PC-9 (cell line): Measurements from ENCODE around the gene PAH. TPM values are rescaled to one million over a fixed set of nuclear protein-coding genes. Genes with fewer than 3 reads are reported as not detected.

Experiments
- BruUV-seq: library from RNA; stranded (reverse); fragments of 400-500 nt; replicated peaks from 2 replicates; lab custom pipeline; 2021; lab: Mats Ljungman, UMichigan
- CTCF ChIA-PET: fragments of 300-600 bp; sonication (Branson Sonifier 250); formaldehyde crosslinking; loops from one replicate; lab custom pipeline; 2022; ENCODE audit warnings: antibody characterized with exemption; lab: Charles Lee
- POLR2A ChIA-PET: fragments of 300-600 bp; sonication (Branson Sonifier 250); formaldehyde crosslinking; loops from one replicate; lab custom pipeline; 2022; ENCODE audit warnings: antibody characterized with exemption; ENCODE audit not compliant: unreplicated experiment; lab: Charles Lee
- DNase-seq, 2 experiments: peaks; one replicate each; pipeline versions ENCODE4 v3.0.0 to v3.0.0-alpha.2; 2015 to 2022; ENCODE audit warnings: mixed read lengths in 1 of 2
- H2AFZ ChIP-seq: fragments of 200-600 bp; sonication (generic); 2 replicates; pipeline ENCODE4 v1.8.1; 2017; ENCODE audit warnings: antibody characterized with exemption
- H3F3A ChIP-seq: fragments of 200-600 bp; sonication (generic); 2 replicates; pipeline ENCODE4 v1.8.1; 2017; ENCODE audit warnings: antibody characterized with exemption, mild to moderate bottlenecking, low read depth; ENCODE audit not compliant: insufficient read depth
- H3K27ac ChIP-seq: fragments of 200-600 bp; sonication (generic); 2 replicates; pipeline ENCODE4 v1.6.1; 2016; ENCODE audit warnings: mixed run types
- H3K27me3 ChIP-seq: fragments of 200-600 bp; sonication (generic); 2 replicates; pipeline ENCODE4 v1.6.1; 2016; ENCODE audit warnings: low read depth, mixed run types; ENCODE audit not compliant: insufficient read depth
- H3K36me3 ChIP-seq: fragments of 200-600 bp; sonication (generic); 2 replicates; pipeline ENCODE4 v1.6.1; 2016; ENCODE audit warnings: low read depth, mixed run types
- H3K4me1 ChIP-seq: fragments of 200-600 bp; sonication (generic); replicated peaks from 2 replicates; pipeline ENCODE4 v1.6.1; 2016; ENCODE audit warnings: mixed run types; ENCODE audit not compliant: insufficient read depth
- H3K4me2 ChIP-seq: fragments of 200-600 bp; sonication (generic); 2 replicates; pipeline ENCODE4 v1.6.1; 2017; ENCODE audit warnings: mixed run types
- H3K4me3 ChIP-seq: fragments of 200-600 bp; sonication (generic); 2 replicates; pipeline ENCODE4 v1.6.1; 2016; ENCODE audit warnings: mixed run types
- H3K79me2 ChIP-seq: fragments of 200-600 bp; sonication (generic); 2 replicates; pipeline ENCODE4 v1.6.1; 2017; ENCODE audit warnings: low read depth, mixed run types
- H3K9me2 ChIP-seq: fragments of 200-600 bp; sonication (generic); 2 replicates; pipeline ENCODE4 v1.8.1; 2017; ENCODE audit warnings: mild to moderate bottlenecking; ENCODE audit not compliant: insufficient read depth
- H3K9me3 ChIP-seq: fragments of 200-600 bp; sonication (generic); 2 replicates; pipeline ENCODE4 v1.8.1; 2016; ENCODE audit warnings: low read depth; ENCODE audit not compliant: insufficient read depth
- H4K20me1 ChIP-seq: fragments of 200-600 bp; sonication (generic); 2 replicates; pipeline ENCODE4 v1.8.1; 2017; ENCODE audit not compliant: insufficient read depth
- EZH2 ChIP-seq: fragments of 200-600 bp; sonication (generic); IDR thresholded peaks from 2 replicates; pipeline ENCODE4 v1.8.0; 2017; ENCODE audit warnings: antibody characterized with exemption, low read depth
- intact Hi-C: fragments of 100-400 bp; cut with micrococcal nuclease; formaldehyde crosslinking; loops from one replicate; pipeline ENCODE4 v1.10.0; 2022; ENCODE audit not compliant: unreplicated experiment
- total RNA-seq: library from RNA; stranded (reverse); gene quantifications from 2 replicates; pipeline ENCODE4 v1.2.3, GENCODE V29; 2021
- TF ChIP-seq, protein P1 (sequence below): fragments of 200-600 bp; sonication (generic); conservative IDR thresholded peaks from 2 replicates; pipeline ENCODE4 v1.6.1; 2017; ENCODE audit warnings: mixed run types, antibody characterized with exemption, mild to moderate bottlenecking, moderate library complexity

PAH gene
- total RNA-seq, 1 experiment from 2014 or later, result not detected

DNA sequence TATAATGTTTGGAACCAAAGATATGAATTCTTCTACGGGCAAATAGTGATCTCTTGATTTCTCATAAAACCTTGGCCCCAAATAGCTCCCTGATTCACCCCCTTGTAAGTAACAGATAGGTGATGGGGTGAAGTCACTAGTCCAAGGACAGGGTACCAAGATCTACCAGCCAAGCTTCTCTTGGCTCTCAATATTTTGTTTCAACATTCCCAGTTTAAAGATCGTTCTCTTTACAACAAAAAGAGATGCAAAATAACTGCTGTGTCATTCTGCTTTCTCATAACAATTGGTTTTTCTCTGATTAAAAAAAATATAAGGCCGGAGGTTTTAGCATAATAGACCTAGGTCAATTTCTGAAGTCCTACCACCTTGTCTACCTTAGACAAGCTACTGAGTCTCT lies 11.8 kb downstream of the PAH start:
- ChIA-PET CTCF (no interaction called here), POLR2A (no interaction called here)
- no peaks in the 10 kb centered on the region for H3K79me2 ChIP-seq
- H3K4me3 ChIP-seq, result no peak overlapping the region
- H3K27me3 ChIP-seq, result 0 out of 2 replicates have a peak, but pooled peaks cover 4% of the 10 kb centered on the region
- TF ChIP-seq EZH2, result no peak
- TF ChIP-seq, protein P1, sequence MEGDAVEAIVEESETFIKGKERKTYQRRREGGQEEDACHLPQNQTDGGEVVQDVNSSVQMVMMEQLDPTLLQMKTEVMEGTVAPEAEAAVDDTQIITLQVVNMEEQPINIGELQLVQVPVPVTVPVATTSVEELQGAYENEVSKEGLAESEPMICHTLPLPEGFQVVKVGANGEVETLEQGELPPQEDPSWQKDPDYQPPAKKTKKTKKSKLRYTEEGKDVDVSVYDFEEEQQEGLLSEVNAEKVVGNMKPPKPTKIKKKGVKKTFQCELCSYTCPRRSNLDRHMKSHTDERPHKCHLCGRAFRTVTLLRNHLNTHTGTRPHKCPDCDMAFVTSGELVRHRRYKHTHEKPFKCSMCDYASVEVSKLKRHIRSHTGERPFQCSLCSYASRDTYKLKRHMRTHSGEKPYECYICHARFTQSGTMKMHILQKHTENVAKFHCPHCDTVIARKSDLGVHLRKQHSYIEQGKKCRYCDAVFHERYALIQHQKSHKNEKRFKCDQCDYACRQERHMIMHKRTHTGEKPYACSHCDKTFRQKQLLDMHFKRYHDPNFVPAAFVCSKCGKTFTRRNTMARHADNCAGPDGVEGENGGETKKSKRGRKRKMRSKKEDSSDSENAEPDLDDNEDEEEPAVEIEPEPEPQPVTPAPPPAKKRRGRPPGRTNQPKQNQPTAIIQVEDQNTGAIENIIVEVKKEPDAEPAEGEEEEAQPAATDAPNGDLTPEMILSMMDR, result no peak
- no peaks in the 10 kb centered on the region for H3K9me2 ChIP-seq
- H3F3A ChIP-seq, result no peaks in the 10 kb centered on the region
- no peaks in the 10 kb centered on the region for H3K9me3 ChIP-seq
- H4K20me1 ChIP-seq, result no peaks in the 10 kb centered on the region
- no peak overlapping the region for H2AFZ ChIP-seq
- no peaks in the 10 kb centered on the region for H3K36me3 ChIP-seq
- H3K4me1 ChIP-seq, result no peaks in the 10 kb centered on the region
- intact Hi-C loops, result no loop called here
- DNase-seq, result no peak
- no peak overlapping the region for H3K27ac ChIP-seq
- BruUV-seq, result no TSS peak
- H3K4me2 ChIP-seq, result no peak overlapping the region

- H3F3A ChIP-seq, result no peaks in the 10 kb centered on the region
- TF ChIP-seq EZH2, result no peak
- TF ChIP-seq, protein P1, result no peak
- no peaks in the 10 kb centered on the region for H3K9me3 ChIP-seq
- no TSS peak for BruUV-seq
- H3K4me2 ChIP-seq, result no peak overlapping the region
- intact Hi-C loops, result no loop called here
- H3K27me3 ChIP-seq, result 0 out of 2 replicates have a peak, but pooled peaks cover 4% of the 10 kb centered on the region
- no peak overlapping the region for H3K27ac ChIP-seq
- CTCF ChIA-PET, result no interaction called here
- no peaks in the 10 kb centered on the region for H4K20me1 ChIP-seq
- no peak overlapping the region for H3K4me3 ChIP-seq
- DNase-seq, result no peak
- H3K9me2 ChIP-seq, result no peaks in the 10 kb centered on the region
- H3K4me1 ChIP-seq, result no peaks in the 10 kb centered on the region
- no peaks in the 10 kb centered on the region for H3K79me2 ChIP-seq
- H3K36me3 ChIP-seq, result no peaks in the 10 kb centered on the region
- POLR2A ChIA-PET, result no interaction called here
- H2AFZ ChIP-seq, result no peak overlapping the region
These were observed 13.6 kb downstream of the PAH start for GRCh38 chr12:102903337-102904007.

DNA sequence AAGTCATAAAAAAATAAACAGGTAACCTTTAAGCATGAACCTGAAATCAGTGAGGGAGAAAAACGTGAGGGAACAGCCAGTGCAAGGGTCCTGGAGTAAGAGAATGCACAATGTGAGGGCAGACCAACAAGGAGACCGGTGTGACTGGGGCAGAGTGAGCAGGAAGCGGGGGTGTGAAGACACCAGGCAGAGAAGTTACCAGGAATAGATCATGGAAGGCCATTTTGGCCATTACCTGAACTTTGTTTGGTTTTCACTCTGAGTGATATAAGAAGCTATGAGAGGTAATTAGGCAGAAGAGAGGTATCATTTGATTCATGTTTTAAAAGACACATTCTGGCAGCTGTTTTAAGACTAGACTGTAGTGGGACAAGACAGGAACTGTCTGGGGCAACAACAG lies 15.0 kb downstream of the PAH start:
- H3K36me3 ChIP-seq, result no peaks in the 10 kb centered on the region
- H3K79me2 ChIP-seq, result no peaks in the 10 kb centered on the region
- CTCF ChIA-PET, result no interaction called here
- TF ChIP-seq EZH2, result no peak
- TF ChIP-seq, protein P1, result no peak
- H3F3A ChIP-seq, result no peaks in the 10 kb centered on the region
- no peaks in the 10 kb centered on the region for H4K20me1 ChIP-seq
- H3K9me3 ChIP-seq, result no peaks in the 10 kb centered on the region
- H2AFZ ChIP-seq, result no peak overlapping the region
- H3K4me3 ChIP-seq, result no peak overlapping the region
- 0 out of 2 replicates have a peak, but pooled peaks cover under 1% of the 10 kb centered on the region for H3K27me3 ChIP-seq
- H3K27ac ChIP-seq, result no peak overlapping the region
- POLR2A ChIA-PET, result no interaction called here
- no peak for DNase-seq
- H3K9me2 ChIP-seq, result no peaks in the 10 kb centered on the region
- no peaks in the 10 kb centered on the region for H3K4me1 ChIP-seq
- intact Hi-C loops, result no loop called here
- H3K4me2 ChIP-seq, result no peak overlapping the region
- no TSS peak for BruUV-seq
